Measurements from ENCODE around the gene IL10RB. TPM values are rescaled to one million over a fixed set of nuclear protein-coding genes. Genes with fewer than 3 reads are reported as not detected.

The IL10RB gene
- polyA plus RNA-seq, 1 donor (not counting 4 experiments of a cell fraction or from before 2014, with no cell fraction given) = 19.6 TPM

GRCh38 chr21:33236766-33237165 lies 29.4 kb upstream of the IL10RB start:
- H3K9me1 ChIP-seq (ENCODE audit: control insufficient read depth, extremely low read depth, insufficient read depth, low read length) = no peaks in the 10 kb centered on the region
- no peaks in the 10 kb centered on the region for H3K36me3 ChIP-seq (ENCODE audit: control insufficient read depth in 2 of 2, extremely low read depth in 1 of 2, insufficient read depth in 2 of 2, low read length in 2 of 2)
- H3K4me3 ChIP-seq (ENCODE audit: control insufficient read depth in 2 of 3, extremely low read depth in 1 of 3, insufficient read depth in 2 of 3, low read depth in 1 of 3, low read length in 3 of 3) = no peak overlapping the region
- peaks cover 7% of the 10 kb centered on the region for H3K79me2 ChIP-seq (ENCODE audit: control insufficient read depth, insufficient read depth, low read length)
- DNase-seq (ENCODE audit: low read depth, low spot score) (no peak), FAIRE-seq (no peak)
- no peaks in the 10 kb centered on the region for H3K27me3 ChIP-seq (ENCODE audit: control insufficient read depth, extremely low read depth, insufficient read depth, low read length)
- H4K20me1 ChIP-seq (ENCODE audit: control insufficient read depth, extremely low read depth, insufficient read depth, low read length) = no peaks in the 10 kb centered on the region
- dilution Hi-C loops (cut with MboI; ENCODE audit: extremely low pct_ligation_motif_present, low sequenced_read_pairs) = no loop called here
- no peak overlapping the region for H3K27ac ChIP-seq (ENCODE audit: control insufficient read depth, insufficient read depth, low read length)
- H3K4me2 ChIP-seq (ENCODE audit: control insufficient read depth, extremely low read depth, insufficient read depth, low read depth, low read length) = no peak overlapping the region
- TF ChIP-seq EZH2 (IDR thresholded peaks at IDR 0.05; ENCODE audit: low read length) = no peak
- TF ChIP-seq, protein P1, sequence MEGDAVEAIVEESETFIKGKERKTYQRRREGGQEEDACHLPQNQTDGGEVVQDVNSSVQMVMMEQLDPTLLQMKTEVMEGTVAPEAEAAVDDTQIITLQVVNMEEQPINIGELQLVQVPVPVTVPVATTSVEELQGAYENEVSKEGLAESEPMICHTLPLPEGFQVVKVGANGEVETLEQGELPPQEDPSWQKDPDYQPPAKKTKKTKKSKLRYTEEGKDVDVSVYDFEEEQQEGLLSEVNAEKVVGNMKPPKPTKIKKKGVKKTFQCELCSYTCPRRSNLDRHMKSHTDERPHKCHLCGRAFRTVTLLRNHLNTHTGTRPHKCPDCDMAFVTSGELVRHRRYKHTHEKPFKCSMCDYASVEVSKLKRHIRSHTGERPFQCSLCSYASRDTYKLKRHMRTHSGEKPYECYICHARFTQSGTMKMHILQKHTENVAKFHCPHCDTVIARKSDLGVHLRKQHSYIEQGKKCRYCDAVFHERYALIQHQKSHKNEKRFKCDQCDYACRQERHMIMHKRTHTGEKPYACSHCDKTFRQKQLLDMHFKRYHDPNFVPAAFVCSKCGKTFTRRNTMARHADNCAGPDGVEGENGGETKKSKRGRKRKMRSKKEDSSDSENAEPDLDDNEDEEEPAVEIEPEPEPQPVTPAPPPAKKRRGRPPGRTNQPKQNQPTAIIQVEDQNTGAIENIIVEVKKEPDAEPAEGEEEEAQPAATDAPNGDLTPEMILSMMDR (optimal IDR thresholded peaks at IDR 0.05 in 1 of 3, IDR thresholded peaks at IDR 0.05 in 1 of 3, conservative IDR thresholded peaks at IDR 0.05 in 1 of 3; ENCODE audit: extremely low read depth in 1 of 3, insufficient read depth in 2 of 3, low read length in 3 of 3) = no peak
- H3K9ac ChIP-seq (ENCODE audit: control insufficient read depth, extremely low read depth, insufficient read depth, low read length) = no peak overlapping the region
- no peaks in the 10 kb centered on the region for H3K9me3 ChIP-seq (ENCODE audit: control insufficient read depth, low read depth, low read length)
- H3K4me1 ChIP-seq (ENCODE audit: control insufficient read depth, extremely low read depth, insufficient read depth, low read length) = peaks cover 12% of the 10 kb centered on the region
- no peak overlapping the region for H2AFZ ChIP-seq (ENCODE audit: control insufficient read depth, low read length)

DNA sequence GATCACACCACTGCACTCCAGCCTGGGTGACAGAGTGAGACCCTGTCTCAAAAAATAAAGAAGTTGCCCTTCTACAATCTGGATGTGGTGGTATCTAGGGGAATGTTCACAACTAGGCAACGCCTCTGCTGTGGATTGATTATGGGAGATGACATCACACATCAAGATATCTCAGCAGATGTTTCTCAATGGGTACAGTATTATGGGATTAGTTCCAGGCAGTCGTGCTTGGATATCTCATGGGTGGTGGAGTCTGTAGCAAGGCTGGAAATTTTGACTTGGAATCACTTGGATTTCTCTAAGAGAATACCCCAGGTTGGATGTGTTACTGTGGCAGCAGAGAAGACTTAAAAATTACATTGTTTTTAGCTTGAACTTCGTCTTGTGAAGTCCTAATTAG lies 28.7 kb upstream of the IL10RB start:
- Histone ChIP-seq H3K27me3 (ENCODE audit: control insufficient read depth, extremely low read depth, insufficient read depth, low read length) (no peaks in the 10 kb centered on the region), H3K9ac (ENCODE audit: control insufficient read depth, extremely low read depth, insufficient read depth, low read length) (no peak overlapping the region), H3K9me3 (ENCODE audit: control insufficient read depth, low read depth, low read length) (no peaks in the 10 kb centered on the region), H4K20me1 (ENCODE audit: control insufficient read depth, extremely low read depth, insufficient read depth, low read length) (no peaks in the 10 kb centered on the region), H3K4me2 (ENCODE audit: control insufficient read depth, extremely low read depth, insufficient read depth, low read depth, low read length) (no peak overlapping the region), H3K79me2 (ENCODE audit: control insufficient read depth, insufficient read depth, low read length) (peaks cover 2% of the 10 kb centered on the region), H3K4me1 (ENCODE audit: control insufficient read depth, extremely low read depth, insufficient read depth, low read length) (peaks cover 11% of the 10 kb centered on the region), H2AFZ (ENCODE audit: control insufficient read depth, low read length) (no peak overlapping the region), H3K27ac (ENCODE audit: control insufficient read depth, insufficient read depth, low read length) (no peak overlapping the region), H3K9me1 (ENCODE audit: control insufficient read depth, extremely low read depth, insufficient read depth, low read length) (no peaks in the 10 kb centered on the region), H3K36me3 (ENCODE audit: control insufficient read depth in 2 of 2, extremely low read depth in 1 of 2, insufficient read depth in 2 of 2, low read length in 2 of 2) (no peaks in the 10 kb centered on the region), H3K4me3 (ENCODE audit: control insufficient read depth in 2 of 3, extremely low read depth in 1 of 3, insufficient read depth in 2 of 3, low read depth in 1 of 3, low read length in 3 of 3) (no peak overlapping the region)
- DNase-seq (ENCODE audit: low read depth, low spot score) (no peak), FAIRE-seq (no peak)
- dilution Hi-C loops (cut with MboI; ENCODE audit: extremely low pct_ligation_motif_present, low sequenced_read_pairs) = no loop called here
- TF ChIP-seq, protein P1 (optimal IDR thresholded peaks at IDR 0.05 in 1 of 3, IDR thresholded peaks at IDR 0.05 in 1 of 3, conservative IDR thresholded peaks at IDR 0.05 in 1 of 3; ENCODE audit: extremely low read depth in 1 of 3, insufficient read depth in 2 of 3, low read length in 3 of 3) = no peak
- no peak for TF ChIP-seq EZH2 (IDR thresholded peaks at IDR 0.05; ENCODE audit: low read length)
